ENCODE measurements around the gene RPP21. TPM values are rescaled to one million over a fixed set of nuclear protein-coding genes. Genes with fewer than 3 reads are reported as not detected.

RPP21 gene
- total RNA-seq, 1 donor from 2014 or later = 25.4 TPM

GRCh38 chr6:30327232-30327746 lies 17.7 kb upstream of the RPP21 start:
- no peak for ATAC-seq (ENCODE audit: poor library complexity)
- intact Hi-C loops (cut with DNase I) = no loop called here

GRCh38 chr6:30328397-30328796 lies 16.6 kb upstream of the RPP21 start:
- ATAC-seq (ENCODE audit: poor library complexity) (no peak), DNase-seq (no peak)
- intact Hi-C loops (cut with DNase I) = no loop called here

More at GRCh38 chr6:30327232-30327746, 17.7 kb upstream of the RPP21 start:
- no peak for DNase-seq

- ATAC-seq (ENCODE audit: poor library complexity) = no peak
- intact Hi-C loops (cut with DNase I) = no loop called here
Measured at GRCh38 chr6:30329331-30329730, 15.6 kb upstream of the RPP21 start.

GRCh38 chr6:30331981-30332380 lies 13.0 kb upstream of the RPP21 start:
- ATAC-seq (ENCODE audit: poor library complexity) (no peak), DNase-seq (no peak)
- intact Hi-C loops (cut with DNase I) = no loop called here

More at GRCh38 chr6:30329331-30329730, 15.6 kb upstream of the RPP21 start:
- peak; percentile 58 for DNase-seq

- intact Hi-C loops (cut with DNase I) = no loop called here
- DNase-seq = no peak
- no peak for ATAC-seq (ENCODE audit: poor library complexity)
Measured at GRCh38 chr6:30334075-30334783, 10.7 kb upstream of the RPP21 start.

- no peak for ATAC-seq (ENCODE audit: poor library complexity)
- intact Hi-C loops (cut with DNase I) = no loop called here
- no peak for DNase-seq
Measured at GRCh38 chr6:30340589-30341054, 4.3 kb upstream of the RPP21 start.

- DNase-seq (no peak), ATAC-seq (ENCODE audit: poor library complexity) (no peak)
- intact Hi-C loops (cut with DNase I) = no loop called here
Measured at GRCh38 chr6:30341218-30341617, 3.7 kb upstream of the RPP21 start.

- no peak for ATAC-seq (ENCODE audit: poor library complexity)
- DNase-seq = no peak
- intact Hi-C loops (cut with DNase I) = no loop called here
Measured at GRCh38 chr6:30341728-30342127, 3.2 kb upstream of the RPP21 start.

- DNase-seq (no peak), ATAC-seq (ENCODE audit: poor library complexity) (no peak)
- intact Hi-C loops (cut with DNase I) = no loop called here
Measured at GRCh38 chr6:30344191-30344867, 627 bp upstream of the RPP21 start.

GRCh38 chr6:30345852-30346251 lies 896 bp downstream of the RPP21 start:
- intact Hi-C loops (cut with DNase I) = no loop called here
- ATAC-seq (ENCODE audit: poor library complexity) = no peak
- DNase-seq = no peak

- intact Hi-C loops (cut with DNase I) = no loop called here
- ATAC-seq (ENCODE audit: poor library complexity) (no peak), DNase-seq (no peak)
Measured at GRCh38 chr6:30348957-30349356, 4.0 kb downstream of the RPP21 start.

- intact Hi-C loops (cut with DNase I) = no loop called here
- ATAC-seq (ENCODE audit: poor library complexity) (no peak), DNase-seq (no peak)
Measured at GRCh38 chr6:30349421-30350177, 4.6 kb downstream of the RPP21 start.

- no peak for ATAC-seq (ENCODE audit: poor library complexity)
- intact Hi-C loops (cut with DNase I) = no loop called here
- DNase-seq = no peak
Measured at GRCh38 chr6:30350524-30350923, 5.6 kb downstream of the RPP21 start.

- DNase-seq (no peak), ATAC-seq (ENCODE audit: poor library complexity) (no peak)
- intact Hi-C loops (cut with DNase I) = no loop called here
Measured at GRCh38 chr6:30352550-30352949, 7.6 kb downstream of the RPP21 start.

- intact Hi-C loops (cut with DNase I) = no loop called here
- ATAC-seq (ENCODE audit: poor library complexity) (no peak), DNase-seq (no peak)
Measured at GRCh38 chr6:30355281-30355680, 10.3 kb downstream of the RPP21 start.

- intact Hi-C loops (cut with DNase I) = no loop called here
- ATAC-seq (ENCODE audit: poor library complexity) (no peak), DNase-seq (no peak)
Measured at GRCh38 chr6:30356536-30356935, 11.6 kb downstream of the RPP21 start.

GRCh38 chr6:30357678-30358540 lies 13.0 kb downstream of the RPP21 start:
- intact Hi-C loops (cut with DNase I) = no loop called here
- no peak for DNase-seq
- ATAC-seq (ENCODE audit: poor library complexity) = peak; percentile 53

- DNase-seq (no peak), ATAC-seq (ENCODE audit: poor library complexity) (no peak)
- intact Hi-C loops (cut with DNase I) = no loop called here
Measured at GRCh38 chr6:30359276-30359675, 14.3 kb downstream of the RPP21 start.

GRCh38 chr6:30360139-30360538 lies 15.2 kb downstream of the RPP21 start:
- ATAC-seq (ENCODE audit: poor library complexity) (no peak), DNase-seq (no peak)
- intact Hi-C loops (cut with DNase I) = no loop called here

Measured in Right ventricle myocardium superior (tissue), 1 donor.